ENCODE measurements around the gene RGS14. TPM values are rescaled to one million over a fixed set of nuclear protein-coding genes. Genes with fewer than 3 reads are reported as not detected.

Gene RGS14
- total RNA-seq, 4 donors from 2014 or later, result 7.0 to 16.4 (median 7.5) TPM

GRCh38 chr5:177404641-177405179, 47.0 kb downstream of the RGS14 start:
- no peak for TF ChIP-seq CTCF (IDR thresholded peaks at IDR 0.05; ENCODE audit: low read depth)

- TF ChIP-seq CTCF (IDR thresholded peaks at IDR 0.05; ENCODE audit: low read depth), result no peak
These were observed 47.6 kb downstream of the RGS14 start for GRCh38 chr5:177405312-177405711.

- TF ChIP-seq CTCF (IDR thresholded peaks at IDR 0.05; ENCODE audit: low read depth), result no peak
These were observed 48.1 kb downstream of the RGS14 start for GRCh38 chr5:177405805-177406204.

- TF ChIP-seq CTCF (IDR thresholded peaks at IDR 0.05; ENCODE audit: low read depth), result no peak
These were observed 51.5 kb downstream of the RGS14 start, which contains the start of gene F12 for GRCh38 chr5:177409043-177409801. F12 (minus strand) TSS chr5:177409564; CDS start chr5:177409527, 37 bp downstream.

GRCh38 chr5:177410575-177410974, 52.9 kb downstream of the RGS14 start:
- TF ChIP-seq CTCF (IDR thresholded peaks at IDR 0.05; ENCODE audit: low read depth), result no peak

- no peak for TF ChIP-seq CTCF (IDR thresholded peaks at IDR 0.05; ENCODE audit: low read depth)
These were observed 55.0 kb downstream of the RGS14 start for GRCh38 chr5:177412603-177413233.

GRCh38 chr5:177414481-177414880, 56.8 kb downstream of the RGS14 start:
- no peak for TF ChIP-seq CTCF (IDR thresholded peaks at IDR 0.05; ENCODE audit: low read depth)
